Liver (tissue), 9 donors: ENCODE measurements around the gene CSN3. TPM values are rescaled to one million over a fixed set of nuclear protein-coding genes. Genes with fewer than 3 reads are reported as not detected.

Experiments
- DNase-seq: peaks from one replicate; pipeline ENCODE4 v3.0.0-alpha.2; 2017; ENCODE audit warnings: low spot score
- H3K27ac ChIP-seq, 2 donors: one replicate each; pipeline ENCODE4 v1.7.0; 2013; ENCODE audit warnings: inconsistent platforms in 2 of 2, low read length in 2 of 2, control low read depth in 1 of 2, low read depth in 1 of 2, mild to moderate bottlenecking in 1 of 2
- H3K27me3 ChIP-seq, 4 donors: one replicate each; pipeline versions ENCODE4 v1.6.1 to v1.7.0; 2013; ENCODE audit warnings: low read length in 3 of 4, inconsistent platforms in 1 of 4, mild to moderate bottlenecking in 1 of 4, moderate library complexity in 1 of 4; ENCODE audit not compliant: control insufficient read depth in 4 of 4, insufficient read depth in 4 of 4
- H3K36me3 ChIP-seq, 4 donors: one replicate each; pipeline versions ENCODE4 v1.6.1 to v1.7.0; 2013; ENCODE audit warnings: low read length in 3 of 4, mild to moderate bottlenecking in 3 of 4, low read depth in 1 of 4, moderate library complexity in 1 of 4; ENCODE audit not compliant: control insufficient read depth in 4 of 4, insufficient read depth in 3 of 4
- H3K4me1 ChIP-seq, 4 donors: one replicate each; pipeline versions ENCODE4 v1.6.1 to v1.7.0; 2013; ENCODE audit warnings: low read length in 3 of 4, mild to moderate bottlenecking in 3 of 4, moderate library complexity in 1 of 4; ENCODE audit not compliant: control insufficient read depth in 4 of 4, insufficient read depth in 4 of 4
- H3K4me3 ChIP-seq, 3 donors: one replicate each; pipeline versions ENCODE4 v1.6.1 to v1.7.0; 2013; ENCODE audit warnings: low read length in 3 of 3, control low read depth in 1 of 3, low read depth in 1 of 3, mild to moderate bottlenecking in 1 of 3
- H3K9ac ChIP-seq, 2 donors: one replicate each; pipeline ENCODE4 v1.7.0; 2013; ENCODE audit warnings: low read length in 2 of 2, mild to moderate bottlenecking in 2 of 2, moderate library complexity in 2 of 2, control low read depth in 1 of 2, low read depth in 1 of 2
- H3K9me3 ChIP-seq, 4 donors: one replicate each; pipeline versions ENCODE4 v1.6.1 to v1.7.0; 2013; ENCODE audit warnings: low read length in 3 of 4; ENCODE audit not compliant: control insufficient read depth in 4 of 4
- ATF3 ChIP-seq: IDR thresholded peaks from 2 replicates; pipeline ENCODE4 v1.6.1; 2016; ENCODE audit warnings: antibody characterized with exemption
- CTCF ChIP-seq: fragments of 150-350 bp; IDR thresholded peaks from 2 replicates; pipeline ENCODE4 v1.5.1; 2017; ENCODE audit warnings: improper control_type of control experiment, low read depth, low read length; ENCODE audit not compliant: missing input control
- EGR1 ChIP-seq, 2 donors: IDR thresholded peaks; 2 replicates each; pipeline ENCODE4 v1.6.1; 2016 to 2018; ENCODE audit warnings: antibody characterized with exemption in 2 of 2, low read depth in 2 of 2
- FOXA1 ChIP-seq: IDR thresholded peaks from 2 replicates; pipeline ENCODE4 v1.6.1; 2016; ENCODE audit warnings: antibody characterized with exemption
- FOXA2 ChIP-seq: IDR thresholded peaks from 2 replicates; pipeline ENCODE4 v1.6.1; 2016; ENCODE audit warnings: antibody characterized with exemption
- GABPA ChIP-seq, 2 donors: IDR thresholded peaks in 1 of 2; conservative IDR thresholded peaks in 1 of 2; 2 replicates each; pipeline ENCODE4 v1.6.1; 2016; ENCODE audit warnings: antibody characterized with exemption in 2 of 2, mild to moderate bottlenecking in 1 of 2, moderate library complexity in 1 of 2
- HNF4A ChIP-seq, 2 donors: conservative IDR thresholded peaks; 2 replicates each; pipeline ENCODE4 v1.6.1; 2016; ENCODE audit warnings: antibody characterized with exemption in 2 of 2, mild to moderate bottlenecking in 2 of 2
- HNF4G ChIP-seq: IDR thresholded peaks from 2 replicates; pipeline ENCODE4 v1.6.1; 2016; ENCODE audit warnings: antibody characterized with exemption
- JUND ChIP-seq, 2 donors: IDR thresholded peaks; 2 replicates each; pipeline ENCODE4 v1.6.1; 2016; ENCODE audit warnings: antibody characterized with exemption in 2 of 2
- MAX ChIP-seq: IDR thresholded peaks from 2 replicates; pipeline ENCODE4 v1.6.1; 2016; ENCODE audit warnings: antibody characterized with exemption
- NR2F2 ChIP-seq: IDR thresholded peaks from 2 replicates; pipeline ENCODE4 v1.6.1; 2016; ENCODE audit warnings: antibody characterized with exemption
- RAD21 ChIP-seq, 2 donors: IDR thresholded peaks; 2 replicates each; pipeline ENCODE4 v1.6.1; 2016; ENCODE audit warnings: antibody characterized with exemption in 2 of 2, mild to moderate bottlenecking in 2 of 2
- REST ChIP-seq: IDR thresholded peaks from 2 replicates; pipeline ENCODE4 v1.6.1; 2016; ENCODE audit warnings: antibody characterized with exemption, mild to moderate bottlenecking
- RXRA ChIP-seq, 2 donors: IDR thresholded peaks; 2 replicates each; pipeline ENCODE4 v1.6.1; 2017 to 2018; ENCODE audit warnings: antibody characterized with exemption in 2 of 2, mild to moderate bottlenecking in 1 of 2
- SP1 ChIP-seq: IDR thresholded peaks from 2 replicates; pipeline ENCODE4 v1.6.1; 2018; ENCODE audit warnings: antibody characterized with exemption, mild to moderate bottlenecking
- TAF1 ChIP-seq: conservative IDR thresholded peaks from 2 replicates; pipeline ENCODE4 v1.6.1; 2016; ENCODE audit warnings: antibody characterized with exemption, mild to moderate bottlenecking
- YY1 ChIP-seq: IDR thresholded peaks from 2 replicates; pipeline ENCODE4 v1.6.1; 2016; ENCODE audit warnings: antibody characterized with exemption, mild to moderate bottlenecking
- ZBTB33 ChIP-seq: IDR thresholded peaks from 2 replicates; pipeline ENCODE4 v1.6.1; 2016; ENCODE audit warnings: antibody characterized with exemption
- WGBS: extraction: QIAGEN DNeasy Blood & Tissue Kit; methylation state at CpG from one replicate; pipeline ENCODE4 v1.1.7; 2013; 5-methylcytosine and 5-hydroxymethylcytosine counted together
- polyA plus RNA-seq, 2 donors: library from polyadenylated mRNA; stranded (reverse) in 1 of 2; unstranded in 1 of 2; fragments of 200-250 nt in 1 of 2; fragments of >200 nt in 1 of 2; fragmentation: Nextera tagmentation in 1 of 2; extraction: Ambion mirVana in 1 of 2; gene quantifications; one replicate each; pipeline versions ENCODE4 v1.2.1 to v1.2.3, GENCODE V29; 2013 to 2015
- total RNA-seq, 2 donors: library from RNA; depleted of rRNA; stranded (reverse); fragments of >200 nt; gene quantifications; one replicate each; pipeline ENCODE4 v1.2.3, GENCODE V29; 2014
- donor health status: healthy.
- donor health status: healthy.
- donor health status: healthy.
- donor health status: healthy.
- donor health status: healthy.

The CSN3 gene
- total and polyA plus RNA-seq, 4 donors = not detected

GRCh38 chr4:70239884-70240591 lies 2.4 kb upstream of the CSN3 start:
- no peak overlapping the region for H3K9ac ChIP-seq
- H3K4me1 ChIP-seq = peaks cover 0 to 4% (median 0%) of the 10 kb centered on the region in 4 donors
- H3K27me3 ChIP-seq = no peaks in the 10 kb centered on the region
- H3K4me3 ChIP-seq = no peak overlapping the region
- WGBS = 70% methylated on average over 5 of the region's 5 CpGs
- no peaks in the 10 kb centered on the region for H3K9me3 ChIP-seq
- no peak overlapping the region for H3K27ac ChIP-seq
- TF ChIP-seq GABPA (IDR thresholded peaks at IDR 0.05 in 1 of 2, conservative IDR thresholded peaks at IDR 0.05 in 1 of 2) = no peak
- TF ChIP-seq NR2F2 = no peak
- TF ChIP-seq EGR1 (IDR thresholded peaks at IDR 0.05; ENCODE audit: low read depth in 2 of 2) = no peak
- TF ChIP-seq SP1 = no peak
- no peak for TF ChIP-seq RXRA (IDR thresholded peaks at IDR 0.05)
- no peak for TF ChIP-seq HNF4A (conservative IDR thresholded peaks at IDR 0.05)
- TF ChIP-seq CTCF = no peak
- no peak for TF ChIP-seq FOXA1
- TF ChIP-seq RAD21 (IDR thresholded peaks at IDR 0.05) = no peak
- no peak for TF ChIP-seq FOXA2
- TF ChIP-seq ATF3 = no peak
- TF ChIP-seq HNF4G = no peak
- no peak for TF ChIP-seq ZBTB33
- TF ChIP-seq JUND (IDR thresholded peaks at IDR 0.05) = no peak
- no peaks in the 10 kb centered on the region for H3K36me3 ChIP-seq
- no peak for DNase-seq

GRCh38 chr4:70243091-70243490 lies 694 bp downstream of the CSN3 start:
- no peaks in the 10 kb centered on the region for H3K27me3 ChIP-seq
- H3K4me1 ChIP-seq = no peaks in the 10 kb centered on the region
- no peak overlapping the region for H3K27ac ChIP-seq
- H3K4me3 ChIP-seq = no peak overlapping the region
- no peaks in the 10 kb centered on the region for H3K9me3 ChIP-seq
- 65% methylated on average over 4 of the region's 4 CpGs for WGBS
- no peak for DNase-seq
- H3K9ac ChIP-seq = no peak overlapping the region
- H3K36me3 ChIP-seq = no peaks in the 10 kb centered on the region
- no peak for TF ChIP-seq MAX
- TF ChIP-seq NR2F2 = no peak
- no peak for TF ChIP-seq SP1
- no peak for TF ChIP-seq CTCF
- TF ChIP-seq ATF3 = no peak
- no peak for TF ChIP-seq HNF4A (conservative IDR thresholded peaks at IDR 0.05)
- TF ChIP-seq TAF1 = no peak
- no peak for TF ChIP-seq HNF4G
- TF ChIP-seq ZBTB33 = no peak
- no peak for TF ChIP-seq YY1
- TF ChIP-seq RAD21 (IDR thresholded peaks at IDR 0.05) = no peak
- no peak for TF ChIP-seq FOXA2
- no peak for TF ChIP-seq GABPA (IDR thresholded peaks at IDR 0.05 in 1 of 2, conservative IDR thresholded peaks at IDR 0.05 in 1 of 2)
- no peak for TF ChIP-seq EGR1 (IDR thresholded peaks at IDR 0.05; ENCODE audit: low read depth in 2 of 2)
- TF ChIP-seq JUND (IDR thresholded peaks at IDR 0.05) = no peak
- TF ChIP-seq RXRA (IDR thresholded peaks at IDR 0.05) = no peak
- TF ChIP-seq REST = no peak
